Stimulated activated naive CD8-positive, alpha-beta T cell treated with anti-CD3 and anti-CD28 coated beads, Interleukin-15, Interleukin-2, amounts not matched to agents 100 U/mL and 50 U/mL, for 24 hours (primary cell): ENCODE measurements around the gene ZNF281.
"Not testable (repeated sequence)": the region's sequence is repeated elsewhere in the genome, so short reads cannot be mapped to it uniquely, and the experiment has no call there.

ENCODE experiments used
- ATAC-seq: fragments of 150-1000 bp; cut with Tn5 transposase; one replicate; pipeline ENCODE4 v1.10.0; 2021
- DNase-seq: peaks from one replicate; pipeline ENCODE4 v3.0.0; 2021

Gene ZNF281, protein sequence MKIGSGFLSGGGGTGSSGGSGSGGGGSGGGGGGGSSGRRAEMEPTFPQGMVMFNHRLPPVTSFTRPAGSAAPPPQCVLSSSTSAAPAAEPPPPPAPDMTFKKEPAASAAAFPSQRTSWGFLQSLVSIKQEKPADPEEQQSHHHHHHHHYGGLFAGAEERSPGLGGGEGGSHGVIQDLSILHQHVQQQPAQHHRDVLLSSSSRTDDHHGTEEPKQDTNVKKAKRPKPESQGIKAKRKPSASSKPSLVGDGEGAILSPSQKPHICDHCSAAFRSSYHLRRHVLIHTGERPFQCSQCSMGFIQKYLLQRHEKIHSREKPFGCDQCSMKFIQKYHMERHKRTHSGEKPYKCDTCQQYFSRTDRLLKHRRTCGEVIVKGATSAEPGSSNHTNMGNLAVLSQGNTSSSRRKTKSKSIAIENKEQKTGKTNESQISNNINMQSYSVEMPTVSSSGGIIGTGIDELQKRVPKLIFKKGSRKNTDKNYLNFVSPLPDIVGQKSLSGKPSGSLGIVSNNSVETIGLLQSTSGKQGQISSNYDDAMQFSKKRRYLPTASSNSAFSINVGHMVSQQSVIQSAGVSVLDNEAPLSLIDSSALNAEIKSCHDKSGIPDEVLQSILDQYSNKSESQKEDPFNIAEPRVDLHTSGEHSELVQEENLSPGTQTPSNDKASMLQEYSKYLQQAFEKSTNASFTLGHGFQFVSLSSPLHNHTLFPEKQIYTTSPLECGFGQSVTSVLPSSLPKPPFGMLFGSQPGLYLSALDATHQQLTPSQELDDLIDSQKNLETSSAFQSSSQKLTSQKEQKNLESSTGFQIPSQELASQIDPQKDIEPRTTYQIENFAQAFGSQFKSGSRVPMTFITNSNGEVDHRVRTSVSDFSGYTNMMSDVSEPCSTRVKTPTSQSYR

DNA sequence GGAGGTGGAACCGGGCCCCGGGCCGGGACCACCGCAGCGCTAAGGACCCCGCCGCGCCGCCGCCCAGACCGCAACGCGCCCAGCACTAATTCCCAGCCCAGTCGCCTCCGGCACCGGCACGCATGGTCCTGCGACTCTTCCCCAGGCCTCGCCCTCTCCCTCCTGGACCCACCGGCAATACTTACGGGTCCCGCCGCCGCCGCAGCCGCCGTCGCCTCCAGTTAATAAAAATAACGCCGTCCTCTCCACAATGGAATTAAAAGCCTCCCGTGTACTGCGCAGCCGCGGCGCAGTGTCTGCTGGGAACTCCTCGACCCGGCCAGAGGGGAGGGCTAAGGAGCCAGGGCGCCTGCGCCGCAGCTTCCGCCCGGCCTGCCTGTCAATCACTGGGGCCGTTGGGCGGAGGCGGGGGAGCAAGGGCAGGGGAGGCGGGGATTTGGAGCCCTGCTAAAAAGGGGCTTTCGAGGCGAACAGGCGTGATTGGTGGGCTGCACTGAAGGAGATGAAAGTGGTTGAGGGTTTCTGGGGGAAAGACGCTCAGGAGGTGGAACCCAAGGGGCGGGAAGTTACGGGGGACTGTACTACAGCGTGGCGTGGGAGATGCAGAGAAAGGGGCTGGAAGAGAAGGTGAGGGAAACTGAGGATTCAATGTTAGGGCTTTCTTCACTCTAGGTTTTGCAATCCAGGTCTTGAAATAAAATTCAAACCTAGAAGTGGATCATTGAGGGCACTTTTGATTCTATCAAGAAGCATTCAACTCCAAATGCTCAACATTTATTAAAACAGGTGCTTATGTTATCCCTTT, at the start of gene ZNF281:
Gene ZNF281 (minus strand): TSS at position 276 of the 805 bp plus-strand sequence. CDS start 331 bp downstream, outside the sequence.
- peak; percentile 97 for ATAC-seq
- DNase-seq = peak; percentile 97

- no peak for DNase-seq
- no peak for ATAC-seq
Measured at GRCh38 chr1:200458780-200459179, 48.9 kb upstream of the ZNF281 start.

DNA sequence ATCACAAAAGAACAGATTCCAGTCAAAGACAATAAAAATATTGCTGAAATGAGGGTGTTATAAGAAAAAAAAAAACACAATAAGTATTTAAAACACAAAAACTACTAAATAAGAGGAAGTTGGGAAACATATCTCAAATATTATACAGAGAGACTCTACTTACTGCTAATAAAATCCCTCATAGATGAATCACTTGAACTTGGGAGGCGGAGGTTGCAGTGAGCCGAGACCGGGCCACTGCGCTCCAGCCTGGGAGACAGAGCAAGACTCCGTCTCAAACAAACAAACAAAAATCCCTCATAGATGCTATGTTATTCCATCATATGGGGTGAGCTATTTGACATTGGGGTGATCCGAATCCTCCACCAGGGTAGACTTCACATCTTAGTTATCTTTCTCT, 48.0 kb upstream of the ZNF281 start:
- DNase-seq (no peak), ATAC-seq (no peak)

- no peak for DNase-seq
- ATAC-seq = no peak
Measured at GRCh38 chr1:200454425-200454824, 44.6 kb upstream of the ZNF281 start.

DNA sequence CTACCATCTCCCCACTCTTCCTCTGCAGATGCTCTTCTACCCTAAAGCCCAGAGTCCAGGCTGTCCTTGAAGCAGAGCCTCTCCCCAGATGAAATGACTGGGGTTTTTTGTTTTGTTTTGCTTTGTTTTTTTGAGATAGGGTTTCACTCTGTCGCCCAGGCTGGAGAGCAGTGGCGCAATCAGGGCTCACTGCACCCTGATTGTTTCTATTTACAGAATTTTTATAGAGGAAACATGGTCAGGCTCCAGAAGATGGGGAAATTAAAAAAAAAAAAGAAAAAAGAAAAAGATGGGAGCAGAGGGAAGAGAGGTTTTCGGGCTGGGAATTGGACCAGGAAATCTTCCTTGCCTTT, 43.7 kb upstream of the ZNF281 start:
- ATAC-seq (no peak), DNase-seq (no peak)

- no peak for ATAC-seq
- no peak for DNase-seq
Measured at GRCh38 chr1:200452850-200453552, 43.2 kb upstream of the ZNF281 start.

GRCh38 chr1:200448034-200448762, 38.4 kb upstream of the ZNF281 start:
- DNase-seq (no peak), ATAC-seq (peak; percentile 61)

DNA sequence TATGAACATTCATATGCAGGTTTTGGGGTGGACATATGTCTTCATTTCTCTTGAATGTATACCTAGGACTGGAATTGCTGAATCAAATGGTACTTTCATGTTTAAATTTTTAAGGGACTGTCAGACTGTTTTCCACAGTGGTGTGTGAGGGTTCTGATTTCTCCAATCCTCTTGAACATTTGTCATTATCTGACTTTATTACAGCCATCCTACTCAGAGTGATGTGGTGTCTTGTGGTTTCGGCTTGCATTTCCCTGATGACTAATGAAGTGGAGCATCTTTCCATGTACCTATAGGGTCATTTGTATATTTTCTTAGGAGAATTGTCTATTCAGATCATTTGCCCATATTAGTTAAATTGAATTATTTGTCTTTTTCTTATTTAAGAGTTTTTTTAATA, 35.4 kb upstream of the ZNF281 start:
- DNase-seq = peak; percentile 17
- peak; percentile 94 for ATAC-seq

- DNase-seq = no peak
Measured at GRCh38 chr1:200444478-200444877, 34.6 kb upstream of the ZNF281 start.

GRCh38 chr1:200443860-200444259, 34.0 kb upstream of the ZNF281 start:
- DNase-seq = no peak
- ATAC-seq = no peak

More at GRCh38 chr1:200444478-200444877, 34.6 kb upstream of the ZNF281 start:
- ATAC-seq = no peak

DNA sequence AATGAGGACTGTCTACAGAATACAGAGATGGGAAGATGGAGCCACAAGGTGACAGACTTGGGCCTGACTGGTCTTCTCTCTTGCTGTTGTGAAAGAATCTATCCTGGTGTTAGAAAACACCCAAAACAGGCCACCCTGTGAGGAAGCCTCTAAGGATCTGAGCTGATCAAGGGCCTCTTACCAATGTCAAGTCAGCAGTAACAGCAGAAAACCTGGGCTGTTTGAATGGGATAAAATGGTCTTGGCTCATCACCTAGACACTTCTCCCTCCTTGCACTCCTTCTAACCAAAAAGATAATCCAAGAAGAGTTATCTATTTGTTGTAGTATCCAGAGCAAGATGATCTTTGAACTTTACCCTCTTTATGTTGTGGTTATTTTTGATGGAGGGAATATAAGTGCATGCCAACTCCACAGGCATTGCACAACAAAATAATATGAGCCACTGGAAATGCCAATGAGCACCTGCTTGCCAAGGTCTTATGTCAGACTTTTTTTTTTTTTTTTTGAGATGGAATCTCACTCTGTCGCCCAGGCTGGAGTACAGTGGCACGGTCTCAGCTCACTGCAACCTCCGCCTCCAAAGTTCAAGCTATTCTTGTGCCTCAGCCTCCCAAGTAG, 32.8 kb upstream of the ZNF281 start:
- ATAC-seq (no peak), DNase-seq (no peak)

DNA sequence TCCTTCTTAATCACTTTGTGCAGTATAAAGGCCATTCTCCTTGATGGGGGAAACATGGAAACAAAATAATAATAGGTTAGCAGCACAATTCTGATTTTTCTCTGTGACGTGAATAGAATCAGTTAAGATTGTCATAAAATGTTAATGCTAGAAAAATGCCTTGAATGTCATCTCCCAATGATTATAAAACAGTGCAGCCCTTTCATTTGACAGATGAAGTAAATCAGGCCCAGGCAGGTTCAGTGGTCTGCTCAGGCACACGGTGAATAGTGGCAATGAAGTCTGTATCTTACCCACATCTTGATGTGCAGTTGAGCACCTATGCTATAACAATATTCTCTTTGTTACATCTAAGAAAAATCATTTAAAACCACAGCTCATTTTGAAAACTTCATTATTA, 32.2 kb upstream of the ZNF281 start:
- ATAC-seq = no peak

GRCh38 chr1:200438911-200439310, 29.1 kb upstream of the ZNF281 start:
- ATAC-seq (no peak), DNase-seq (no peak)

More for the DNA sequence above, 32.2 kb upstream of the ZNF281 start:
- DNase-seq = no peak

DNA sequence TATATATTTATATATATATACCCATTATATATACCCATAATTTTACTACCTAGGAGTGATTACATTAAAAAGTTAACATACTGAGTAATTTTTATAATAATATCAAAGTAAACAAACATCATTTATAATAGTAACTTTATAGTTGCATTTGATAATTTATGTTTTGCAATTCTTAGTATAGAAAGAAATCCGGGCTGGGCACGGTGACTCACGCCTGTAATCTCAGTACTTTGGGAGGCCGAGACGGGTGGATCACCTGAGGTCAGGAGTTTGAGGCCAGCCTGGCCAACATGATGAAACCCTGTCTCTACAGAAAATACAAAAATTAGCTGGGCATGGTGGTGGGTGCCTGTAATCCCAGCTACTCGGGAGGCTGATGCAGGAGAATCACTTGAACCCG, 28.6 kb upstream of the ZNF281 start:
- not testable (repeated sequence) for ATAC-seq, DNase-seq

- ATAC-seq (peak; percentile 94), DNase-seq (no peak)
Measured at GRCh38 chr1:200437556-200438203, 27.8 kb upstream of the ZNF281 start.

DNA sequence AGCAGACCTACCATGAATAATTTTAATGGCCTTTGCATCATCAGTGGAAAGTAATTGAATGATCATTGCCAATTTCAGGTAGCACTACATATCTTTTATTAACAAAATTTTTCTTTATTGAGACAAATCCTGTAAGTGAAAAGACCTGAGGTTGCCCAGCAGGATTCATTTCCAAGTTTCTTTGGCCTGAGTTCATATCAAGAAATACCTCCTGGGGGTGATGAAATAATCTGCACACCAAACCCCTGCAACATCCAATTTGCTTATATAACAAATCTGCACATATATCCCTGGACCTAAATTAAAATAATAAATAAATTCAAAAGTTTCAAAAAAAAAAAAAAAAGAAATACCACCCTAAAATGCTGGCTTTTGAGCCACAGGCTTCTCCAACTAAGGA, 27.3 kb upstream of the ZNF281 start:
- no peak for DNase-seq
- ATAC-seq = no peak

DNA sequence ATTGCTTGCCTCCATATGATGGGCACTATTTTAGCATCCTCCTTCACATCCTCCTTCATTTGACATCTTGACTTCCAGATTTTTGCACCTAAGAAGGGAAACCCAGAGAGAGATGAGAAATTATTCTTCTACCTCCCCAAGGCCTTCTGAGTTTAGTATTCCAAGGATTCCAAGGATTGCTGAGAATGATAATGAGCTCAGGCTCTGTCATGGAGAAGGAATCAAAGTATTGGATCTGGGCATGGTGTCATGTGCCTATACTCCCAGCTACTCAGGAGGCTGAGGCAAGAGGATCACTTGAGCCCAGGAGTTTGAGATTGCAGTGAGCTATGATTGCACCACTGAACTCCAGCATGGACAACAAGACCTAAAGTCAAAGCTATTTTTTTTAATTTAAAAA, 26.6 kb upstream of the ZNF281 start:
- no peak for DNase-seq
- ATAC-seq = no peak

- ATAC-seq (no peak), DNase-seq (no peak)
Measured at GRCh38 chr1:200435200-200435780, 25.5 kb upstream of the ZNF281 start.

DNA sequence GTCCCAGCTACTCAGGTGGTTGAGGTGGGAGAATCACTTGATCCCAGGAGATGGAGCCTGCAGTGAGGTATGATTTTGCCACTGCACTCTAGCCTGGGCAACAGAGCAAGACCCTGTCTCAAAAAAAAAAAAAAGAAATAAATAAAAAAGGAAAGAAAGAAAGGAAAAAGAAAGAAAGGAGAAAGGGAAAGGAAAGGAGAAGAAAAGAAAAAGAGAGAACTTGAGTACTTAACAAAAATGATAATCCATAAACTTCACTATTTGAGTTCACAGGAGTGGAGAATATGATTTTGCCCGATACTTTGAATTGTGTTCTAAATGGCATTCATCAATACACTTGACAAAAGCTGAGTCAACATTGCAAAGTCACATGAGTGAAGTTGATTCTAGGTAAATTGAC, 23.8 kb upstream of the ZNF281 start:
- DNase-seq (no peak), ATAC-seq (no peak)

DNA sequence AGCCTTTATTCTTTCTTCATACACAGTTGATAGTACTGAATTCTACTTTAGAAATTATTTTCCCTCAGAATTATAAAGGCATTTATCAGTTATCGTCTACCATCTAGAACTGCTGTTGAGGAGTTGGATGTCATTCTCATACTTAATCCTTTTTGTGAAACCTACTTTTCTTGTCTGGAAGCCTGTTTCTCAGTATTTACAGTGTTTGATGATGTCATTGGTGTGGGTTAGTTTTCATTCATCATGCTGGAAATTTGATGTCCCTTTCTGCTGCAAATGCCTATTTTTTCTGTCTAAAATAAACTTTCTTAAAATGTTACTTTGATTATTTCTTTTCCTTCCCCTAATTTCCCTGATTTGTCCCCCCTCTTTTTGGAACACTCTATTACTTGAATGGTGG, 22.8 kb upstream of the ZNF281 start:
- DNase-seq = no peak
- no peak for ATAC-seq
